SHP77 treated with DMSO at 0.1 percent for 48 hours (cell line): ENCODE measurements around the gene OR52A5.

Source experiments
- DNase-seq: peaks from one replicate; lab custom pipeline; 2025; lab: John Stamatoyannopoulos, UW

Gene OR52A5

GRCh38 chr11:5115339-5115738, 22.8 kb downstream of the OR52A5 start:
- no peak for DNase-seq

- DNase-seq, result no peak
Measured at GRCh38 chr11:5107285-5107684, 30.9 kb downstream of the OR52A5 start.

GRCh38 chr11:5103066-5103465, 35.1 kb downstream of the OR52A5 start:
- no peak for DNase-seq

GRCh38 chr11:5102246-5102645, 35.9 kb downstream of the OR52A5 start:
- DNase-seq, result no peak

GRCh38 chr11:5096011-5096410, 42.1 kb downstream of the OR52A5 start:
- DNase-seq, result no peak

- no peak for DNase-seq
Measured at GRCh38 chr11:5092821-5093585, 45.2 kb downstream of the OR52A5 start.

- DNase-seq, result no peak
Measured at GRCh38 chr11:5090668-5091067, 47.5 kb downstream of the OR52A5 start.

- DNase-seq, result no peak
Measured at GRCh38 chr11:5088556-5088955, 49.6 kb downstream of the OR52A5 start.

- DNase-seq, result no peak
Measured at GRCh38 chr11:5083602-5084001, 54.6 kb downstream of the OR52A5 start.

GRCh38 chr11:5081405-5081804, 56.8 kb downstream of the OR52A5 start:
- DNase-seq, result no peak
